Thyroid gland (tissue), 4 donors: ENCODE data around the gene XRCC3. TPM values are rescaled to one million over a fixed set of nuclear protein-coding genes. Genes with fewer than 3 reads are reported as not detected.

ENCODE experiments used
- DNase-seq, 2 donors: peaks; one replicate each; pipeline ENCODE4 v3.0.0-alpha.2; 2019
- H3K27ac ChIP-seq, 3 donors: fragments of 200-600 bp; sonication (generic); 1 replicate in 2 of 3; 2 replicates in 1 of 3; pipeline ENCODE4 v1.5.1; 2016 to 2019; ENCODE audit warnings: mild to moderate bottlenecking in 1 of 3, moderate library complexity in 1 of 3
- H3K27me3 ChIP-seq: fragments of 200-600 bp; sonication (generic); one replicate; pipeline ENCODE4 v1.5.1; 2019
- H3K36me3 ChIP-seq, 2 donors: fragments of 200-600 bp; sonication (generic); one replicate each; pipeline ENCODE4 v1.5.1; 2016 to 2019
- H3K4me1 ChIP-seq, 2 donors: fragments of 200-600 bp; sonication (generic); one replicate each; pipeline ENCODE4 v1.5.1; 2017 to 2019
- H3K4me3 ChIP-seq, 3 donors: fragments of 200-600 bp; sonication (generic); replicated peaks in 1 of 3; 1 replicate in 2 of 3; 2 replicates in 1 of 3; pipeline ENCODE4 v1.5.1; 2016; ENCODE audit warnings: mild to moderate bottlenecking in 1 of 3
- H3K9me3 ChIP-seq: fragments of 200-600 bp; sonication (generic); one replicate; pipeline ENCODE4 v1.5.1; 2017
- CTCF ChIP-seq, 6 experiments: fragments of 200-600 bp in 3 of 6; fragments of 450-650 bp in 3 of 6; sonication (generic) in 3 of 6; IDR thresholded peaks; one replicate each; pipeline ENCODE4 v1.5.1; 2016 to 2019; ENCODE audit warnings: antibody characterized with exemption in 6 of 6, mild to moderate bottlenecking in 2 of 6, inconsistent platforms in 1 of 6, moderate library complexity in 1 of 6
- POLR2A ChIP-seq, 2 donors: fragments of 450-650 bp; IDR thresholded peaks; one replicate each; pipeline ENCODE4 v1.6.1; 2017; ENCODE audit warnings: antibody characterized with exemption in 2 of 2, mild to moderate bottlenecking in 2 of 2, moderate library complexity in 1 of 2
- WGBS, 2 donors: methylation state at CpG; one replicate each; pipeline ENCODE4 v1.1.5; 2017; 5-methylcytosine and 5-hydroxymethylcytosine counted together
- intact Hi-C: fragments of 100-400 bp; cut with DNase I; formaldehyde crosslinking; loops from one replicate; pipeline ENCODE4 v1.15.1; 2023
- total RNA-seq, 4 donors: library from RNA; depleted of rRNA; stranded (reverse); fragments of >200 nt; gene quantifications; one replicate each; pipeline ENCODE4 v1.2.3, GENCODE V29; 2016

XRCC3 gene
- total RNA-seq, 4 donors from 2014 or later: 3.3 to 15.7 (median 7.9) TPM

DNA sequence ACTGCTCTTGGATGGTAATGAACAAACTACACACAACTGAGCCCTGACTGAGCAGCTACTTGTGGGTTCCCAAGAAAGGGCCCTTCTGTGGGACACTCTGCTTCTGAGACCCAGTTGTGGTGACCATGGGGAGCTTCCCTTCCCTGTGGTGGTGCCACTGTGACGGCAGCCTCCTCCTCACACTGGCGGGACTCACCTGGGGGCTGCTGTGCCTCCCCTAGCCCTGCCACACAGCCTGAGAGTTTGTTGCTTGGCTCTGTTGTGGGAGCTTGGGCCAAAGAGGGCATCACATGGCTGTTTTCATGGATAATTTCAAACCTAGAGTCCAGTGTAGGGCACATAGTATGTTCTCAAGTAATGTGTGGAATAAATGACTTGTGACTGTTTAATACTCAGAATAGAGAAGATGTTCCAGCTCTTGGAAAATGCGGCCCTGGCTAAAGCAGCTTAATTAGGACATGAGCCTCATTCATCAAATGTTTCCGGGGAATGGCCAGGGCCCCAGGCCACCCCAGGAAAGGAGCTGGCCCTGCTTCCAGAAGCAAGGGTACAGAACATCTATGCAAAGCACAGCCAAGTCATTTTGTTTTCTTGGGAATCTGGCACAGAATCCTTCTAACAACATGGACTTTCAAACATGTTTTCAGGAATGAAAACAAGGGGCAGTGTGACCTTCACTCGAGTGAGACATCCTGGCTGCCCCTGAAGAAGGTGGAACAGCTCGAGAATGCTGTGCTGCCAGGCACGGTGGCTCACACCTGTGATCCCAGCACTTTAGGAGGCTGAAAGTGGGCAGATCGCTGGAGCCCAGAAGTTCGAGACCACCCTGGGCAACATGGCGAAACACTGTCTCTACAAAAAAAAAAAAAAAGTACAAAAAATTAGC is 21.5 kb upstream of the XRCC3 start:
- TF ChIP-seq CTCF (IDR thresholded peaks at IDR 0.05) (no peak), POLR2A (IDR thresholded peaks at IDR 0.05) (peak in 1 of 2 donors; percentile 44)
- peaks cover 62 to 75% of the 10 kb centered on the region in 2 donors for H3K36me3 ChIP-seq
- peaks cover 20 to 36% of the 10 kb centered on the region in 2 donors for H3K4me1 ChIP-seq
- H3K27me3 ChIP-seq: no peaks in the 10 kb centered on the region
- 60 to 69% methylated on average over 10 of the region's 10 CpGs for WGBS, 2 donors
- H3K4me3 ChIP-seq: no peak overlapping the region
- peak overlapping the region; percentile 86 to 94 (median 94) for H3K27ac ChIP-seq
- DNase-seq: peak; percentile 61 to 77
- no peaks in the 10 kb centered on the region for H3K9me3 ChIP-seq
- intact Hi-C loops: no loop called here

GRCh38 chr14:103735815-103736545 is 20.7 kb upstream of the XRCC3 start:
- H3K27ac ChIP-seq: peak overlapping the region; percentile 86 to 94 (median 94)
- DNase-seq: no peak
- WGBS, 2 donors: 88 to 92% methylated on average over 17 to 19 of the region's 22 CpGs
- peaks cover 16 to 28% of the 10 kb centered on the region in 2 donors for H3K4me1 ChIP-seq
- H3K27me3 ChIP-seq: no peaks in the 10 kb centered on the region
- no peak overlapping the region for H3K4me3 ChIP-seq
- no peaks in the 10 kb centered on the region for H3K9me3 ChIP-seq
- intact Hi-C loops: no loop called here
- peaks cover 58 to 67% of the 10 kb centered on the region in 2 donors for H3K36me3 ChIP-seq
- TF ChIP-seq POLR2A (IDR thresholded peaks at IDR 0.05): no peak
- no peak for TF ChIP-seq CTCF (IDR thresholded peaks at IDR 0.05)

DNA sequence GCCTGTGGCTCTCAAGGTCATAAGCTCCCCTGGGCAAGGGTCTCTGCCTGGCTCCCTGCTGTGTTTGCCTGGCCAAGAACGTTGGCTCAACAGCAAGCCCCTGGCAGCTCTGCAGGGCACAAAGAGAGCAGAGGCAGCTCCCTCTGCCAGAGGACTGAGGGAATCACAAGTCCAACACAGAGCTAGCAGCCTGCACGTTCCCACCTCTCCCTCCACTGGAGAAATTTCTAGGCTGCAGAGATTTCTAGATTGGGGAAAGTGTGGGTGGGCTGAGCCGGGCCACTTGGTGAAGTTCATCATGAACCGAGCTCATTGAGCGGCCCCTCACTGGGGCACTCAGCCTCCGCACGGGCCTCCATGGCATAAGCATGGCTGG is 20.2 kb upstream of the XRCC3 start:
- Histone ChIP-seq H3K4me3 (no peak overlapping the region), H3K4me1 (peaks cover 16 to 27% of the 10 kb centered on the region in 2 donors), H3K27me3 (no peaks in the 10 kb centered on the region), H3K36me3 (peaks cover 57 to 63% of the 10 kb centered on the region in 2 donors), H3K27ac (peak overlapping the region in 2 of 3 donors; percentile 86 to 94), H3K9me3 (no peaks in the 10 kb centered on the region)
- no peak for TF ChIP-seq POLR2A (IDR thresholded peaks at IDR 0.05)
- no peak for TF ChIP-seq CTCF (IDR thresholded peaks at IDR 0.05)
- intact Hi-C loops: no loop called here
- 67 to 84% methylated on average over 3 to 7 of the region's 7 CpGs for WGBS, 2 donors
- no peak for DNase-seq

DNA sequence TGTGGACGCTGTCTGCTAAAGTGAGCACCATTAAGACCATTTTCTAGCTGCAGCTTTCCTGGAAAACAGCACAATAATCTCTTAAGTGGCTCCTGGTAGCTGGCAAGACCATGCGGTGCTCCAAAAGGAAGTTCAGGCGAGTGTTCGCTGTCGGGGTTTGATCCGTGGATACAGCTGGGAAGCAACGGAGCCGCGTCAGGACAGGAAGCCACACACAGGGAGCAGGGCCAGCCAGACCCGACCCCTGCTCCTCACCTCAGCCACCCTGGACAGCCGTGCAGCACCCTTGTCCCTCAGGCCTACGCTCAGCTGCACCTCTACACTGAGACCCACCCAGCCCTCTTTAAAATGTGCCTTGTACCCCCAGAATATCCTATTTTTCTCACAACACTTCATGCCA is 19.8 kb upstream of the XRCC3 start:
- intact Hi-C loops: no loop called here
- Histone ChIP-seq H3K4me1 (peaks cover 19 to 29% of the 10 kb centered on the region in 2 donors), H3K27me3 (no peaks in the 10 kb centered on the region), H3K4me3 (no peak overlapping the region), H3K27ac (peak overlapping the region in 2 of 3 donors; percentile 86 to 94), H3K36me3 (peaks cover 53 to 59% of the 10 kb centered on the region in 2 donors), H3K9me3 (no peaks in the 10 kb centered on the region)
- 73 to 75% methylated on average over 12 of the region's 12 CpGs for WGBS, 2 donors
- DNase-seq: no peak
- TF ChIP-seq CTCF (IDR thresholded peaks at IDR 0.05) (no peak), POLR2A (IDR thresholded peaks at IDR 0.05) (no peak)
